Adrenal gland (tissue), 12 donors: Measurements from ENCODE around the gene DOCK8. TPM values are rescaled to one million over a fixed set of nuclear protein-coding genes. Genes with fewer than 3 reads are reported as not detected.
A peak's percentile ranks its signal among the peaks of the same experiment; 100 is the strongest.

Source experiments
- DNase-seq, 7 donors: peaks; one replicate each; pipeline ENCODE4 v3.0.0-alpha.2; 2019 to 2020
- H3K27ac ChIP-seq, 5 donors: fragments of 200-600 bp; sonication (generic) in 4 of 5; 1 replicate in 3 of 5; 2 replicates in 2 of 5; pipeline versions ENCODE4 v1.5.1 to v1.8.0; 2016 to 2020; ENCODE audit warnings: mild to moderate bottlenecking in 1 of 5
- H3K27me3 ChIP-seq: fragments of 200-600 bp; 2 replicates; pipeline ENCODE4 v1.8.0; 2021
- H3K36me3 ChIP-seq, 2 donors: fragments of 200-600 bp; replicated peaks in 1 of 2; 1 replicate in 1 of 2; 2 replicates in 1 of 2; pipeline versions ENCODE4 v1.5.1 to v1.8.0; 2018 to 2022
- H3K4me1 ChIP-seq, 2 donors: fragments of 200-600 bp; replicated peaks in 1 of 2; 1 replicate in 1 of 2; 2 replicates in 1 of 2; pipeline versions ENCODE4 v1.5.1 to v1.8.0; 2018 to 2021
- H3K4me3 ChIP-seq, 4 donors: fragments of 200-600 bp; sonication (generic) in 3 of 4; one replicate each; pipeline ENCODE4 v1.5.1; 2016 to 2018
- H3K9me3 ChIP-seq, 3 donors: fragments of 200-600 bp; sonication (generic) in 1 of 3; replicated peaks in 1 of 3; 1 replicate in 2 of 3; 2 replicates in 1 of 3; pipeline versions ENCODE4 v1.5.1 to v1.8.0; 2016 to 2021
- POLR2A ChIP-seq, 2 donors: fragments of 450-650 bp; IDR thresholded peaks; one replicate each; pipeline ENCODE4 v1.6.1; 2017; ENCODE audit warnings: antibody characterized with exemption in 2 of 2, mild to moderate bottlenecking in 2 of 2, moderate library complexity in 1 of 2
- WGBS, 4 donors: extraction: QIAGEN DNeasy Blood & Tissue Kit in 2 of 4; methylation state at CpG; one replicate each; pipeline versions ENCODE4 v1.1.5 to v1.1.7; 2013 to 2017; 5-methylcytosine and 5-hydroxymethylcytosine counted together
- intact Hi-C, 2 donors: fragments of 100-400 bp; cut with DNase I; formaldehyde crosslinking; loops; one replicate each; pipeline versions ENCODE4 v1.14.1 to v1.15.0; 2022 to 2023
- polyA plus RNA-seq, 3 donors: library from polyadenylated mRNA; stranded (reverse); fragments of 200-250 nt in 2 of 3; fragments of 350-450 nt in 1 of 3; fragmentation: Illumina TruSeq in 1 of 3; extraction: RNeasy Lipid Tissue Mini Kit (QIAGEN cat#74804) in 1 of 3; gene quantifications; one replicate each; pipeline ENCODE4 v1.2.3, GENCODE V29; 2013 to 2014
- total RNA-seq, 9 donors: library from RNA; depleted of rRNA in 4 of 9; stranded (reverse); fragments of >200 nt in 4 of 9; fragments of 120-200 nt in 1 of 9; fragmentation: NEBNext Ultra II Directional in 1 of 9; extraction: Animal tissue kit (Norgen Biotek cat#: 25700) in 1 of 9; gene quantifications; one replicate each; pipeline versions ENCODE4 v1.1.0 to v1.2.4, GENCODE V29; 2013 to 2023
- TF ChIP-seq, protein P1 (sequence below), 6 experiments: fragments of 450-650 bp in 4 of 6; fragments of 200-600 bp in 2 of 6; sonication (generic) in 1 of 6; IDR thresholded peaks; 1 replicate in 5 of 6; 2 replicates in 1 of 6; pipeline versions ENCODE4 v1.5.1 to v1.8.0; 2016 to 2021; ENCODE audit warnings: antibody characterized with exemption in 6 of 6, mild to moderate bottlenecking in 2 of 6, moderate library complexity in 1 of 6
- donor health status: healthy with polysubstance abuse.
- donor health status: Bipolar disorder and iron deficiency.
- donor health status: DM: yes; HTN: yes; CAD: no.
- donor health status: DM: no; HTN: no; CAD: no.
- donor health status: DM: no; HTN: no; CAD: no.
- donor health status: DM: yes; HTN: yes; CAD: no.

The DOCK8 gene
- total and polyA plus RNA-seq, 12 donors: 8.3 to 134 (median 40.5) TPM

- no peak overlapping the region for H3K27ac ChIP-seq
- no peak overlapping the region for H3K4me3 ChIP-seq
- no peaks in the 10 kb centered on the region for H3K27me3 ChIP-seq
- no peaks in the 10 kb centered on the region for H3K9me3 ChIP-seq
- intact Hi-C loops: loop anchor here in 1 of 2 donors (5.0 kb wide), 1 partner anchor 161 kb away; no protein-coding TSS in a partner anchor
- WGBS, 4 donors: 59 to 63% (median 60%) methylated on average over 9 of the region's 9 CpGs
- TF ChIP-seq POLR2A (IDR thresholded peaks at IDR 0.05): no peak
- TF ChIP-seq, protein P1, sequence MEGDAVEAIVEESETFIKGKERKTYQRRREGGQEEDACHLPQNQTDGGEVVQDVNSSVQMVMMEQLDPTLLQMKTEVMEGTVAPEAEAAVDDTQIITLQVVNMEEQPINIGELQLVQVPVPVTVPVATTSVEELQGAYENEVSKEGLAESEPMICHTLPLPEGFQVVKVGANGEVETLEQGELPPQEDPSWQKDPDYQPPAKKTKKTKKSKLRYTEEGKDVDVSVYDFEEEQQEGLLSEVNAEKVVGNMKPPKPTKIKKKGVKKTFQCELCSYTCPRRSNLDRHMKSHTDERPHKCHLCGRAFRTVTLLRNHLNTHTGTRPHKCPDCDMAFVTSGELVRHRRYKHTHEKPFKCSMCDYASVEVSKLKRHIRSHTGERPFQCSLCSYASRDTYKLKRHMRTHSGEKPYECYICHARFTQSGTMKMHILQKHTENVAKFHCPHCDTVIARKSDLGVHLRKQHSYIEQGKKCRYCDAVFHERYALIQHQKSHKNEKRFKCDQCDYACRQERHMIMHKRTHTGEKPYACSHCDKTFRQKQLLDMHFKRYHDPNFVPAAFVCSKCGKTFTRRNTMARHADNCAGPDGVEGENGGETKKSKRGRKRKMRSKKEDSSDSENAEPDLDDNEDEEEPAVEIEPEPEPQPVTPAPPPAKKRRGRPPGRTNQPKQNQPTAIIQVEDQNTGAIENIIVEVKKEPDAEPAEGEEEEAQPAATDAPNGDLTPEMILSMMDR (IDR thresholded peaks at IDR 0.05): peak; percentile 65 to 88 (median 81)
- no peaks in the 10 kb centered on the region for H3K4me1 ChIP-seq
- peak; percentile 35 to 74 (median 47) for DNase-seq
- H3K36me3 ChIP-seq: peaks cover 0 to 23% of the 10 kb centered on the region in 2 donors
Measured at GRCh38 chr9:385818-386398, 171.2 kb downstream of the DOCK8 start.

DNA sequence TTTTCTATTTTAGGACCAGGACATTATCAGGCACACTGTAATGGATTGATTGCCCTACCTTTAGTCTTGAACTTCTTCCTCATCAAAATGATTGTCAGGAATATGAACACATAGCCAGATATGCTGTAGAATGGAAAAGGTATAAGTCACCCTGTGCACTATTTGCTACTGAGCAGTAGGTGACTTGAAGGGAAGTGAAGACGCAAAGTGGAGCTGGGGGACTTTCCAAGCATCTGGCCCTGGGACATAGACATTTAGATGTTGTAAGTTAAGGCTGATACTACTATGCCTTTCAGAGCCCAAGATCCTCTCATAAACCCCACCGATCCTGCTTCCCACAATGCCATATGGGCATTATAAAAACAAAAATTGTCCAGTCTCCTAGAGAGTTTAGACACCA is 174.5 kb downstream of the DOCK8 start:
- WGBS, 4 donors: 88 to 97% (median 91%) methylated on average over 2 of the region's 2 CpGs
- no peak for TF ChIP-seq POLR2A (IDR thresholded peaks at IDR 0.05)
- TF ChIP-seq, protein P1 (IDR thresholded peaks at IDR 0.05): no peak
- no peak overlapping the region for H3K27ac ChIP-seq
- no peaks in the 10 kb centered on the region for H3K27me3 ChIP-seq
- H3K4me1 ChIP-seq: no peaks in the 10 kb centered on the region
- H3K36me3 ChIP-seq: peaks cover 0 to 10% of the 10 kb centered on the region in 2 donors
- H3K9me3 ChIP-seq: no peaks in the 10 kb centered on the region
- no peak overlapping the region for H3K4me3 ChIP-seq
- no peak for DNase-seq
- intact Hi-C loops: loop anchor here in 1 of 2 donors (5.0 kb wide), 1 partner anchor 158 kb away; no protein-coding TSS in a partner anchor

DNA sequence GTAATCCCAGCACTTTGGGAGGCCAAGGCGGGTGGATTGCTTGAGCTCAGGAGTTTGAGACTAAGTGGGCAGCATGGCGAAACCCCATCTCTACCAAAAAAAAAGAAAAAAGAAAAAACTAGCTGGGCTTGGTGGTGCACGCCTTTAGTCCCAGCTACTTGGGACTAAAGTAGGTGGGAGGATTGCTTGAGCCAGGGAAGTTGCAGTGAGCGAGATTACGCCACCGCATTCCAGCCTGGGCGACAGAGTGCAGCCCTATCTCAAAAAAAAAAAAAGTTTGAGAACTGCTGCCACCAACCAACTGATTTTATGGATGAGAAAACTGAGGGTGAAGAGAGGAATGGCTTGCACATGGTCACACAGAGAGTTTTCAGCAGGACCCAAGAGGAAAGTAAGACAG is 175.1 kb downstream of the DOCK8 start:
- Histone ChIP-seq H3K9me3 (no peaks in the 10 kb centered on the region), H3K27ac (no peak overlapping the region), H3K36me3 (peaks cover 0 to 10% of the 10 kb centered on the region in 2 donors), H3K4me3 (no peak overlapping the region), H3K4me1 (no peaks in the 10 kb centered on the region), H3K27me3 (no peaks in the 10 kb centered on the region)
- no peak for DNase-seq
- 94 to 97% (median 95%) methylated on average over 7 of the region's 7 CpGs for WGBS, 4 donors
- TF ChIP-seq POLR2A (IDR thresholded peaks at IDR 0.05): no peak
- TF ChIP-seq, protein P1 (IDR thresholded peaks at IDR 0.05): no peak
- intact Hi-C loops: loop anchor here in 1 of 2 donors (5.0 kb wide), 1 partner anchor 158 kb away; no protein-coding TSS in a partner anchor

DNA sequence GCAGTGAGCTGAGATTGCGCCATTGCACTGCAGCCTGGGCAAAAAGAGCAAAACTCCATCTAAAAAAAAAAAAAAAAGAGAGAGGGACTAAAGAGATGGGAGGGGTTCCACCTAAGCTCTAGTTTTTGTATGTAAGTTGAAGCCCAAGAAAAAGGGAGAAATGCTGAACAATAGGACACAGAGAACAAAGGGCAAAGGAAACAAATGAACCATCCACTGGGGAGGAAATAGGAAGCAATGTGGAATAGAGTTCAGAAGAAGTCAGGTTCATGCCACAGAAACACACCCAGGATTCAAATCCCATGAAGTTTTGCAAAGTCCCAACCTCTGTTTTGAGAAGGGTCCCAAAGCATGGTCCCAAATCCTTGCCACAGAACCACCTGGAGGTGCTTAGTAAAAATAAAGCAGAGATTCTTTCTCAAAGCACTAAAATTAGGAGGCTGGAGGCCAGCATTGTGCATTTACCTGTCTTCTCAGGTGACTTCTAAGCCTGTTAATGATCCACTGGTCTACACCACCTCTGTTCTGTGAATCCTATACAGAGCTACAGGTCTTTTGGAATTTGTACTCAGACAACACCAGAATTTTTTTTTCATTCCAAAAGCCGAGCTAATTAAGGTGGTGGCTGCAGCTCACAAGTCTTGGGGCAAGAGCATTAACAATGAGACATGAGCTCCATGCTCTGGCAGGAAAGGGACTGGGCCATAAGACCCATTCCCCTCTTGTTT is 177.6 kb downstream of the DOCK8 start:
- intact Hi-C loops: no loop called here
- H3K36me3 ChIP-seq: peaks cover 0 to 10% of the 10 kb centered on the region in 2 donors
- WGBS, 4 donors: 91 to 99% (median 98%) methylated on average over 2 of the region's 2 CpGs

More for the DNA sequence above, 177.6 kb downstream of the DOCK8 start:
- no peaks in the 10 kb centered on the region for H3K9me3 ChIP-seq
- no peaks in the 10 kb centered on the region for H3K4me1 ChIP-seq
- no peak overlapping the region for H3K4me3 ChIP-seq
- DNase-seq: no peak
- H3K27me3 ChIP-seq: no peaks in the 10 kb centered on the region
- H3K27ac ChIP-seq: no peak overlapping the region
- TF ChIP-seq, protein P1 (IDR thresholded peaks at IDR 0.05): no peak
- TF ChIP-seq POLR2A (IDR thresholded peaks at IDR 0.05): no peak
